Immature natural killer cell (primary cell): Measurements from ENCODE around the gene CHIT1. TPM values are rescaled to one million over a fixed set of nuclear protein-coding genes. Genes with fewer than 3 reads are reported as not detected.
"Not testable (repeated sequence)": the region's sequence is repeated elsewhere in the genome, so short reads cannot be mapped to it uniquely, and the experiment has no call there.

Experiments
- DNase-seq, 3 donors: peaks; one replicate each; pipeline ENCODE4 v3.0.0; 2022; ENCODE audit warnings: mixed read lengths in 1 of 3
- H3K27ac Mint-ChIP-seq, 6 donors: one replicate each; pipeline ENCODE4 v1.8.0; 2020; ENCODE audit warnings: mixed read lengths in 6 of 6, mild to moderate bottlenecking in 5 of 6, inconsistent platforms in 4 of 6, moderate library complexity in 3 of 6
- H3K27me3 Mint-ChIP-seq, 3 donors: one replicate each; pipeline ENCODE4 v1.8.0; 2020 to 2021; ENCODE audit warnings: low read depth in 3 of 3, mild to moderate bottlenecking in 3 of 3, mixed read lengths in 3 of 3, moderate library complexity in 3 of 3, inconsistent platforms in 1 of 3
- H3K36me3 Mint-ChIP-seq, 3 donors: one replicate each; pipeline ENCODE4 v1.8.0; 2020; ENCODE audit warnings: mixed read lengths in 3 of 3, inconsistent platforms in 2 of 3, mild to moderate bottlenecking in 2 of 3
- H3K4me1 Mint-ChIP-seq, 2 donors: one replicate each; pipeline ENCODE4 v1.8.0; 2020; ENCODE audit warnings: inconsistent platforms in 2 of 2, mild to moderate bottlenecking in 2 of 2, mixed read lengths in 2 of 2, moderate library complexity in 1 of 2
- H3K4me3 Mint-ChIP-seq, 5 donors: one replicate each; pipeline ENCODE4 v1.8.0; 2020; ENCODE audit warnings: mild to moderate bottlenecking in 5 of 5, mixed read lengths in 5 of 5, inconsistent platforms in 3 of 5, moderate library complexity in 3 of 5
- H3K9me3 Mint-ChIP-seq, 6 donors: one replicate each; pipeline ENCODE4 v1.8.0; 2020; ENCODE audit warnings: mild to moderate bottlenecking in 6 of 6, mixed read lengths in 6 of 6, inconsistent platforms in 4 of 6, moderate library complexity in 3 of 6
- polyA plus RNA-seq, 3 donors: library from polyadenylated mRNA; unstranded; fragments of 300-500 nt; fragmentation: Illumina TruSeq; gene quantifications; one replicate each; pipeline ENCODE4 v1.2.3, GENCODE V29; 2021

CHIT1 gene
- polyA plus RNA-seq, 3 donors from 2014 or later: not detected

GRCh38 chr1:203271018-203271743 lies 41.7 kb upstream of the CHIT1 start:
- DNase-seq: peak; percentile 53 to 62 (median 55)
- Mint-ChIP-seq H3K9me3 (no peaks in the 10 kb centered on the region), H3K27ac (peak overlapping the region in 4 of 6 donors; percentile 18 to 84 (median 52)), H3K27me3 (peaks cover 0 to 4% (median 4%) of the 10 kb centered on the region in 3 donors), H3K36me3 (no peaks in the 10 kb centered on the region), H3K4me1 (peaks cover 29 to 44% of the 10 kb centered on the region in 2 donors), H3K4me3 (no peak overlapping the region)

- H3K4me1 Mint-ChIP-seq: peaks cover 29 to 44% of the 10 kb centered on the region in 2 donors
- peaks cover 0 to 4% (median 4%) of the 10 kb centered on the region in 3 donors for H3K27me3 Mint-ChIP-seq
- peak overlapping the region in 4 of 6 donors; percentile 39 to 84 (median 62) for H3K27ac Mint-ChIP-seq
- H3K9me3 Mint-ChIP-seq: no peaks in the 10 kb centered on the region
- no peak for DNase-seq
- no peaks in the 10 kb centered on the region for H3K36me3 Mint-ChIP-seq
- H3K4me3 Mint-ChIP-seq: no peak overlapping the region
Measured at GRCh38 chr1:203270448-203270847, 41.0 kb upstream of the CHIT1 start.

- Mint-ChIP-seq H3K36me3 (no peaks in the 10 kb centered on the region), H3K9me3 (no peaks in the 10 kb centered on the region), H3K4me1 (peaks cover 28 to 38% of the 10 kb centered on the region in 2 donors), H3K27me3 (peaks cover 0 to 4% (median 4%) of the 10 kb centered on the region in 3 donors), H3K4me3 (no peak overlapping the region), H3K27ac (no peak overlapping the region)
- no peak for DNase-seq
Measured at GRCh38 chr1:203269654-203270020, 40.2 kb upstream of the CHIT1 start.

- Mint-ChIP-seq H3K4me3 (no peak overlapping the region), H3K9me3 (no peaks in the 10 kb centered on the region), H3K4me1 (peaks cover 24 to 36% of the 10 kb centered on the region in 2 donors), H3K27ac (no peak overlapping the region), H3K27me3 (peaks cover 0 to 4% (median 4%) of the 10 kb centered on the region in 3 donors), H3K36me3 (no peaks in the 10 kb centered on the region)
- peak; percentile 55 to 66 (median 57) for DNase-seq
Measured at GRCh38 chr1:203268901-203269653, 39.6 kb upstream of the CHIT1 start.

- no peaks in the 10 kb centered on the region for H3K36me3 Mint-ChIP-seq
- no peak for DNase-seq
- H3K4me1 Mint-ChIP-seq: peaks cover 12 to 25% of the 10 kb centered on the region in 2 donors
- H3K4me3 Mint-ChIP-seq: peak overlapping the region; percentile 89 to 94 (median 91)
- peaks cover 0 to 9% (median 4%) of the 10 kb centered on the region in 3 donors for H3K27me3 Mint-ChIP-seq
- peak overlapping the region; percentile 79 to 91 (median 84) for H3K27ac Mint-ChIP-seq
- H3K9me3 Mint-ChIP-seq: no peaks in the 10 kb centered on the region
Measured at GRCh38 chr1:203267912-203268311, 38.4 kb upstream of the CHIT1 start.

- Mint-ChIP-seq H3K36me3 (no peaks in the 10 kb centered on the region), H3K4me3 (peak overlapping the region; percentile 89 to 94 (median 91)), H3K27ac (peak overlapping the region; percentile 79 to 91 (median 84)), H3K27me3 (peaks cover 0 to 9% (median 4%) of the 10 kb centered on the region in 3 donors), H3K9me3 (no peaks in the 10 kb centered on the region), H3K4me1 (peaks cover 12 to 23% of the 10 kb centered on the region in 2 donors)
- DNase-seq: peak; percentile 84 to 87 (median 85)
Measured at GRCh38 chr1:203267347-203267846, 37.9 kb upstream of the CHIT1 start.

- H3K4me3 Mint-ChIP-seq, H3K27ac Mint-ChIP-seq, H3K36me3 Mint-ChIP-seq: not testable (repeated sequence)
Measured at GRCh38 chr1:203266140-203266539, 36.7 kb upstream of the CHIT1 start.

GRCh38 chr1:203265541-203265940 lies 36.1 kb upstream of the CHIT1 start:
- DNase-seq: no peak
- H3K36me3 Mint-ChIP-seq: no peaks in the 10 kb centered on the region
- peaks cover 0 to 9% (median 8%) of the 10 kb centered on the region in 3 donors for H3K27me3 Mint-ChIP-seq
- H3K4me1 Mint-ChIP-seq: peaks cover 10 to 13% of the 10 kb centered on the region in 2 donors
- H3K27ac Mint-ChIP-seq: no peak overlapping the region
- H3K9me3 Mint-ChIP-seq: no peaks in the 10 kb centered on the region
- no peak overlapping the region for H3K4me3 Mint-ChIP-seq

More at GRCh38 chr1:203266140-203266539, 36.7 kb upstream of the CHIT1 start:
- H3K27me3 Mint-ChIP-seq, DNase-seq, H3K9me3 Mint-ChIP-seq: not testable (repeated sequence)
- peaks cover 12 to 18% of the 10 kb centered on the region in 2 donors for H3K4me1 Mint-ChIP-seq

GRCh38 chr1:203264052-203264501 lies 34.6 kb upstream of the CHIT1 start:
- Mint-ChIP-seq H3K27me3 (peaks cover 0 to 12% (median 9%) of the 10 kb centered on the region in 3 donors), H3K9me3 (no peaks in the 10 kb centered on the region), H3K36me3 (no peaks in the 10 kb centered on the region), H3K4me3 (no peak overlapping the region), H3K4me1 (peaks cover 10 to 13% of the 10 kb centered on the region in 2 donors), H3K27ac (no peak overlapping the region)
- no peak for DNase-seq

GRCh38 chr1:203263496-203263895 lies 34.0 kb upstream of the CHIT1 start:
- H3K4me1 Mint-ChIP-seq: peaks cover 10 to 13% of the 10 kb centered on the region in 2 donors
- H3K9me3 Mint-ChIP-seq: no peaks in the 10 kb centered on the region
- H3K4me3 Mint-ChIP-seq: no peak overlapping the region
- peaks cover 0 to 12% (median 9%) of the 10 kb centered on the region in 3 donors for H3K27me3 Mint-ChIP-seq
- DNase-seq: no peak
- no peaks in the 10 kb centered on the region for H3K36me3 Mint-ChIP-seq
- no peak overlapping the region for H3K27ac Mint-ChIP-seq

- not testable (repeated sequence) for DNase-seq, H3K4me1 Mint-ChIP-seq, H3K4me3 Mint-ChIP-seq, H3K36me3 Mint-ChIP-seq, H3K9me3 Mint-ChIP-seq, H3K27ac Mint-ChIP-seq
- H3K27me3 Mint-ChIP-seq: peaks cover 0 to 20% (median 4%) of the 10 kb centered on the region in 3 donors
Measured at GRCh38 chr1:203256636-203257035, 27.2 kb upstream of the CHIT1 start.

- not testable (repeated sequence) for H3K4me1 Mint-ChIP-seq, H3K9me3 Mint-ChIP-seq, H3K36me3 Mint-ChIP-seq, H3K27ac Mint-ChIP-seq, DNase-seq, H3K4me3 Mint-ChIP-seq
- H3K27me3 Mint-ChIP-seq: peaks cover 0 to 18% (median 4%) of the 10 kb centered on the region in 3 donors
Measured at GRCh38 chr1:203254782-203255181, 25.3 kb upstream of the CHIT1 start.

- no peak for DNase-seq
- peaks cover 0 to 23% (median 4%) of the 10 kb centered on the region in 3 donors for H3K27me3 Mint-ChIP-seq
- no peak overlapping the region for H3K4me3 Mint-ChIP-seq
- H3K9me3 Mint-ChIP-seq: peaks cover 0 to 2% (median 0%) of the 10 kb centered on the region in 6 donors
- no peaks in the 10 kb centered on the region for H3K36me3 Mint-ChIP-seq
- H3K4me1 Mint-ChIP-seq: no peaks in the 10 kb centered on the region
- H3K27ac Mint-ChIP-seq: no peak overlapping the region
Measured at GRCh38 chr1:203252678-203253077, 23.2 kb upstream of the CHIT1 start.

GRCh38 chr1:203251466-203251865 lies 22.0 kb upstream of the CHIT1 start:
- no peak for DNase-seq
- H3K27ac Mint-ChIP-seq: no peak overlapping the region
- H3K36me3 Mint-ChIP-seq: no peaks in the 10 kb centered on the region
- no peak overlapping the region for H3K4me3 Mint-ChIP-seq
- peaks cover 0 to 2% (median 0%) of the 10 kb centered on the region in 6 donors for H3K9me3 Mint-ChIP-seq
- no peaks in the 10 kb centered on the region for H3K4me1 Mint-ChIP-seq
- peaks cover 0 to 23% (median 4%) of the 10 kb centered on the region in 3 donors for H3K27me3 Mint-ChIP-seq
